ENCODE data around the gene NFATC3. TPM values are rescaled to one million over a fixed set of nuclear protein-coding genes. Genes with fewer than 3 reads are reported as not detected.

Gene NFATC3
- total and polyA plus RNA-seq, 2 of the 8 experiments (the other 6 are each of a cell fraction or from before 2014, with no cell fraction given) = 17.6 to 34.5 TPM

GRCh38 chr16:68087688-68088087, 2.5 kb downstream of the NFATC3 start:
- POLR2A ChIA-PET (ENCODE audit: partially characterized antibody) = no interaction called here
- H4K8ac ChIP-seq (ENCODE audit: extremely low read depth, insufficient read depth, low read length) = no peak overlapping the region
- no peak overlapping the region for H3K18ac ChIP-seq (ENCODE audit: extremely low read depth, low read length)
- no peak overlapping the region for H2BK120ac ChIP-seq (replicated peaks; ENCODE audit: low read depth, low read length)
- 84% methylated on average over 2 of the region's 2 CpGs; no CpG with 5 or more reads in 1 of the 2 experiments for WGBS, 2 experiments (ENCODE audit: extremely low coverage in 1 of 2, insufficient coverage in 1 of 2, insufficient read length in 1 of 2, insufficient replicate concordance in 2 of 2, low coverage in 1 of 2, low lambda C conversion rate in 2 of 2, missing lambda C conversion rate in 1 of 2)
- CTCF ChIA-PET (ENCODE audit: partially characterized antibody) = no interaction called here
- no peak overlapping the region for H3K4me3 ChIP-seq (ENCODE audit: extremely low read depth in 1 of 4, insufficient read depth in 2 of 4, low read depth in 3 of 4, low read length in 4 of 4)
- H2BK20ac ChIP-seq (ENCODE audit: low read length) = no peak overlapping the region
- H3K4ac ChIP-seq (replicated peaks; ENCODE audit: insufficient read length, low read depth, low read length) = no peak overlapping the region
- no peak overlapping the region for H2BK15ac ChIP-seq (ENCODE audit: low read length)
- no peak overlapping the region for H2AK5ac ChIP-seq (ENCODE audit: low read depth, low read length)
- peaks cover 2 to 4% of the 10 kb centered on the region in 2 experiments for H4K20me1 ChIP-seq (replicated peaks in 1 of 2; ENCODE audit: control insufficient read depth in 1 of 2, insufficient read depth in 2 of 2, low read length in 2 of 2)
- peaks cover 4% of the 10 kb centered on the region; the same call in 1 of the 2 replicates for H3K79me1 ChIP-seq (ENCODE audit: low read depth, low read length)
- H3K27ac ChIP-seq (ENCODE audit: low read depth, low read length) = no peak overlapping the region
- no peaks in the 10 kb centered on the region for H3K9me3 ChIP-seq (ENCODE audit: insufficient read depth in 2 of 2, low read depth in 1 of 2, low read length in 1 of 2)
- no peak overlapping the region for H3K23ac ChIP-seq (ENCODE audit: insufficient read length)
- peaks cover 4 to 67% of the 10 kb centered on the region in 2 experiments for H3K79me2 ChIP-seq (ENCODE audit: control insufficient read depth in 1 of 2, insufficient read depth in 2 of 2, low read length in 2 of 2)
- FAIRE-seq = no peak
- no peaks in the 10 kb centered on the region for H3K36me3 ChIP-seq (ENCODE audit: control insufficient read depth in 2 of 4, insufficient read depth in 4 of 4, low read length in 3 of 4)
- no peak overlapping the region for H3K56ac ChIP-seq (replicated peaks; ENCODE audit: insufficient read length, low read depth, low read length)
- H2AFZ ChIP-seq (ENCODE audit: low read length) = no peak overlapping the region
- H4K91ac ChIP-seq (replicated peaks; ENCODE audit: insufficient read length, low read length) = no peak overlapping the region
- no peak overlapping the region for H2BK5ac ChIP-seq (ENCODE audit: low read depth, low read length)
- peaks cover 2 to 14% (median 6%) of the 10 kb centered on the region in 4 experiments; a peak in 6 of 7 replicates for H3K4me1 ChIP-seq (replicated peaks in 1 of 4; ENCODE audit: control insufficient read depth in 3 of 4, insufficient read depth in 4 of 4, low read length in 3 of 4)
- no peak overlapping the region for H3K14ac ChIP-seq (ENCODE audit: insufficient read length)
- DNase-seq (ENCODE audit: low read depth in 1 of 2, low spot score in 2 of 2) = no peak
- no peaks in the 10 kb centered on the region for H3K27me3 ChIP-seq (replicated peaks in 1 of 4; ENCODE audit: control insufficient read depth in 3 of 4, extremely low read depth in 1 of 4, insufficient read depth in 3 of 4, low read length in 3 of 4)
- no peak overlapping the region for H4K5ac ChIP-seq (ENCODE audit: insufficient read length, low read depth, low read length)
- peaks cover 10% of the 10 kb centered on the region for H3K23me2 ChIP-seq (ENCODE audit: low read depth, low read length)
- no peak overlapping the region for H3K9ac ChIP-seq (replicated peaks in 1 of 4; ENCODE audit: extremely low read depth in 1 of 4, low read depth in 3 of 4, low read length in 3 of 4)
- H3K4me2 ChIP-seq (ENCODE audit: insufficient read depth in 1 of 2, low read depth in 2 of 2, low read length in 2 of 2) = no peak overlapping the region
- H2BK12ac ChIP-seq (ENCODE audit: low read depth, low read length) = no peak overlapping the region
- TF ChIP-seq TBP (IDR thresholded peaks at IDR 0.05; ENCODE audit: low read depth, low read length) (no peak), RFX5 (IDR thresholded peaks at IDR 0.05; ENCODE audit: borderline replicate concordance, low read depth, low read length) (no peak), CHD1 (IDR thresholded peaks at IDR 0.05; ENCODE audit: low read depth, low read length) (no peak), SIN3A (conservative IDR thresholded peaks at IDR 0.05 in 1 of 2, IDR thresholded peaks at IDR 0.05 in 1 of 2; ENCODE audit: low read depth in 1 of 2, low read length in 2 of 2) (no peak), MAX (IDR thresholded peaks at IDR 0.05) (no peak), HDAC2 (IDR thresholded peaks at IDR 0.05; ENCODE audit: borderline replicate concordance in 1 of 2, low read depth in 2 of 2, low read length in 2 of 2) (no peak), POU5F1 (IDR thresholded peaks at IDR 0.05; ENCODE audit: low read depth, low read length) (no peak), YY1 (IDR thresholded peaks at IDR 0.05; ENCODE audit: low read depth, low read length) (no peak), SUZ12 (IDR thresholded peaks at IDR 0.05; ENCODE audit: low read length) (no peak), GTF2F1 (IDR thresholded peaks at IDR 0.05; ENCODE audit: borderline replicate concordance, low read depth, low read length) (no peak), POLR2AphosphoS5 (IDR thresholded peaks at IDR 0.05; ENCODE audit: low read depth, low read length) (no peak)

All from H1 (cell line).